Glutamatergic neuron (in vitro differentiated cells): ENCODE measurements around the gene CDC7. TPM values are rescaled to one million over a fixed set of nuclear protein-coding genes. Genes with fewer than 3 reads are reported as not detected.

ENCODE experiments used
- DNase-seq: peaks from one replicate; pipeline ENCODE4 v3.0.0; 2022
- H3K27ac Mint-ChIP-seq: one replicate; pipeline ENCODE4 v1.8.0; 2020; ENCODE audit warnings: mild to moderate bottlenecking, mixed read lengths, inconsistent platforms; ENCODE audit not compliant: unreplicated experiment
- H3K27me3 Mint-ChIP-seq: one replicate; pipeline ENCODE4 v1.8.0; 2020; ENCODE audit warnings: mild to moderate bottlenecking, moderate library complexity, mixed read lengths, inconsistent platforms; ENCODE audit not compliant: unreplicated experiment
- H3K36me3 Mint-ChIP-seq: one replicate; pipeline ENCODE4 v1.8.0; 2020; ENCODE audit warnings: mild to moderate bottlenecking, mixed read lengths, inconsistent platforms; ENCODE audit not compliant: unreplicated experiment
- H3K4me1 Mint-ChIP-seq: one replicate; pipeline ENCODE4 v1.8.0; 2020; ENCODE audit warnings: mild to moderate bottlenecking, low read depth, mixed read lengths, inconsistent platforms; ENCODE audit not compliant: unreplicated experiment
- H3K4me3 Mint-ChIP-seq: one replicate; pipeline ENCODE4 v1.8.0; 2020; ENCODE audit warnings: mild to moderate bottlenecking, mixed read lengths, inconsistent platforms; ENCODE audit not compliant: unreplicated experiment
- H3K9me3 Mint-ChIP-seq: one replicate; pipeline ENCODE4 v1.8.0; 2020; ENCODE audit warnings: mild to moderate bottlenecking, moderate library complexity, mixed read lengths, inconsistent platforms; ENCODE audit not compliant: unreplicated experiment
- total RNA-seq: library from RNA; stranded (reverse); fragmentation: NEBNext Ultra II Directional; extraction: Animal tissue kit (Norgen Biotek cat#: 25700); gene quantifications from one replicate; pipeline ENCODE4 v1.2.1, GENCODE V29; 2021; ENCODE audit not compliant: unreplicated experiment
- TF ChIP-seq, protein P1 (sequence below): fragments of 200-600 bp; sonication (generic); IDR thresholded peaks from one replicate; pipeline ENCODE4 v1.5.0; 2021; ENCODE audit not compliant: partially characterized antibody, unreplicated experiment

CDC7 gene
- total RNA-seq, 1 donor from 2014 or later: 9.9 TPM

DNA sequence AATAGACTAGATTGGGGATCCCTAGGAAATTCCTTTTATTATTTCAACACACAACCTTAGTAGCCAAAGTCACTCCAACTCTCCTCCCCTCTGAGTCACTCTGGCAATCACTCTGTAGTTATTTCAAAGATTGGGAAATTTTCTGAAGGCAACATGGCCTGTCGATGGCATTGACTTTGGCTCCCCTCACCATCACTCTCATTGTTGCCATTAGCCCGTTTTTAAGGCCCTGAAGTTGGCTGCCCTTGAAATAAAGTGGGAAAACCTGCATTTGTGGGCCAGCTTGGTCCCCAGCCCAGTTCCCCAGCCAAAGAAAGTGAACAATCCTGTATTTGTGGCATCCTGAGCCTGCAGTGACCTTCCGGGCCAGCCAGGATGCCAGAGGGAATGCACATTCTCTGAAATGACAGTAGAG, 52.5 kb downstream of the CDC7 start:
- H3K4me1 Mint-ChIP-seq: peaks cover 2% of the 10 kb centered on the region
- TF ChIP-seq, protein P1, sequence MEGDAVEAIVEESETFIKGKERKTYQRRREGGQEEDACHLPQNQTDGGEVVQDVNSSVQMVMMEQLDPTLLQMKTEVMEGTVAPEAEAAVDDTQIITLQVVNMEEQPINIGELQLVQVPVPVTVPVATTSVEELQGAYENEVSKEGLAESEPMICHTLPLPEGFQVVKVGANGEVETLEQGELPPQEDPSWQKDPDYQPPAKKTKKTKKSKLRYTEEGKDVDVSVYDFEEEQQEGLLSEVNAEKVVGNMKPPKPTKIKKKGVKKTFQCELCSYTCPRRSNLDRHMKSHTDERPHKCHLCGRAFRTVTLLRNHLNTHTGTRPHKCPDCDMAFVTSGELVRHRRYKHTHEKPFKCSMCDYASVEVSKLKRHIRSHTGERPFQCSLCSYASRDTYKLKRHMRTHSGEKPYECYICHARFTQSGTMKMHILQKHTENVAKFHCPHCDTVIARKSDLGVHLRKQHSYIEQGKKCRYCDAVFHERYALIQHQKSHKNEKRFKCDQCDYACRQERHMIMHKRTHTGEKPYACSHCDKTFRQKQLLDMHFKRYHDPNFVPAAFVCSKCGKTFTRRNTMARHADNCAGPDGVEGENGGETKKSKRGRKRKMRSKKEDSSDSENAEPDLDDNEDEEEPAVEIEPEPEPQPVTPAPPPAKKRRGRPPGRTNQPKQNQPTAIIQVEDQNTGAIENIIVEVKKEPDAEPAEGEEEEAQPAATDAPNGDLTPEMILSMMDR: no peak
- H3K27me3 Mint-ChIP-seq: no peaks in the 10 kb centered on the region
- H3K9me3 Mint-ChIP-seq: peaks cover 2% of the 10 kb centered on the region
- no peak for DNase-seq
- no peaks in the 10 kb centered on the region for H3K36me3 Mint-ChIP-seq
- H3K27ac Mint-ChIP-seq: no peak overlapping the region
- H3K4me3 Mint-ChIP-seq: no peak overlapping the region

DNA sequence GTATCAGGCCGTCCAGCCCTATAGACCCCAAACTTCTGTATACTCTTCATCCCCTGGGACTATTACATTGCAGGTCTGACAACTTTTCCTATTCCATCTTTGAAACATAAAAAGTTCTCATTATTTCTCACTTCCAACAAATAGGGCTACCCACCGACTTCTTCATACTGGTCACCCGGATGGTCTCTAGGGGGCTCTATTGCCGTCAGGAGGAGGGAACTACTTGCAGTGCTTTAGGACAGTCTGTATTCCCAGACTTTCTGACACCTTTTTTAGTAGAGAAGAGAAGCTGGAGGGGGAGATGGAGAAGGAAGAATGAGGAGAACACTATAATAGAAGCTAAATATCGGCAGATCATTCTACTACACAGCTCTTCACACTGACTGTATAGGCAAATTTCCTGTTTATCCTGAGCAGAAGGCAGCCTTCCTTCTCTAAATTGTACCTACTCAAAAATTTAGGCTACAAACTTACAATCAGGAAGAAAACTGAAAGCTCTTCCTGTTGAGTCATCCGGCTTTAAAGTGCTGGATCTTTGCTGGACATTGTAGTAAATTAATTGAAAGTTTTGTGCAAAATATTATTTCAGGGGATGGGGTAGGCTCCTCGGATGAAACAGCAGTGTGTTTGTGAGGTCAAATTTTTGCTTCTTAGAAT, 54.6 kb downstream of the CDC7 start:
- H3K27ac Mint-ChIP-seq: no peak overlapping the region
- H3K27me3 Mint-ChIP-seq: no peaks in the 10 kb centered on the region
- DNase-seq: no peak
- H3K9me3 Mint-ChIP-seq: no peaks in the 10 kb centered on the region
- TF ChIP-seq, protein P1: no peak
- no peaks in the 10 kb centered on the region for H3K36me3 Mint-ChIP-seq
- peaks cover 2% of the 10 kb centered on the region for H3K4me1 Mint-ChIP-seq
- H3K4me3 Mint-ChIP-seq: no peak overlapping the region

DNA sequence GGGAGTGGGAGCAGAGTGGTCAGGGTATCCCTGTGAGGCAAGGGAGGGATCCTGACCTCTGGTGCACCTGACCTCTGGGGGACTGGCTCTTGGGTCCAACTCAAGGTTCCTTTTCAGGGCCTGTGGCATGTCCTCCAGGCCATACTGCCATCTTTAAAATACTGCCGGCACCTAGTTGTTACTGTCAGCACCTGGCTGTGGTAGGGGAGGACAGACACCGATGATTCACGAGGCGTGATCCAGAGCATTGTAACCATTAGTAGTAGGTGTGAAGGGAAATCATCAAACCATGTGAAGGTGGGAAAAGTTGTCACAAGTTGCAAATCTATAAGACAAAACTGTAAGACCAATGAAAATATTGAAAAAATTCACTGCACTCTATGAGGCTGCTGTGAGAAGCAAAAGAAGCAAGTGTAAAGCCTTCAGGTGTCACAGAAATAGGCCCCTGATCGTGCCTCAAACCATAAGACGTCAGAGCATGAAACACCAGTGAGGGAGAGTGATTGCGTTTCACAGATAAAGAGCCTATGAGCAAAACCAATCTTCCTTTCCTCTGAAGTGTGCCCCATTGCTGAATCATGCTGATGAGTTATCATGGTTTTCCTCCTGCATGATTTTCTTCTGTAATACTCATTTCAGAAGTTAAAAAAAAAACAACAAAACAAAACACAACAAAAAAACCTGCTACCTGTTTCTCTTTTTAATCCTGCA, 55.3 kb downstream of the CDC7 start:
- Mint-ChIP-seq H3K9me3 (no peaks in the 10 kb centered on the region), H3K27me3 (no peaks in the 10 kb centered on the region), H3K4me3 (no peak overlapping the region), H3K4me1 (peaks cover 2% of the 10 kb centered on the region), H3K27ac (no peak overlapping the region), H3K36me3 (no peaks in the 10 kb centered on the region)
- TF ChIP-seq, protein P1: no peak
- no peak for DNase-seq

DNA sequence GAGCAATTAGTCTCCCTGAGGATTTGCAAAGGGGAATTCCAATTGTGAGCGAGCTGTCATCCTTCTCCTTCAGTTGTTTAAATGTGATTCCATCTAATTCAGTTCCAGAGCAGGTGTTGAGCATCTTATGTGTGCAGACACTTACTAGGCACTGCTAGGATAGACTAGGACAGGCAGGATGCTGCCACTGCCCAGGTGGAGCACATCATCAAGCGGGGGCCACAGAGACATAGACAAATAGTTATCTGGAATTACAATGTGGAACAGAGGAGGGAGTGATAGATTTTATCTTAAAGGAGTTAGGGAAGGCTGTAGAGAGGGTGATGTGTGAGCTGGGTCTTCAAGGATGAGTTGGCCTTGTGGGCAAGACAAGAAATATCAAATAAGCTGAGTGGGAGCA, 55.9 kb downstream of the CDC7 start:
- H3K4me3 Mint-ChIP-seq: no peak overlapping the region
- no peaks in the 10 kb centered on the region for H3K27me3 Mint-ChIP-seq
- TF ChIP-seq, protein P1: no peak
- H3K9me3 Mint-ChIP-seq: no peaks in the 10 kb centered on the region
- no peak overlapping the region for H3K27ac Mint-ChIP-seq
- H3K4me1 Mint-ChIP-seq: peaks cover 2% of the 10 kb centered on the region
- no peak for DNase-seq
- no peaks in the 10 kb centered on the region for H3K36me3 Mint-ChIP-seq

DNA sequence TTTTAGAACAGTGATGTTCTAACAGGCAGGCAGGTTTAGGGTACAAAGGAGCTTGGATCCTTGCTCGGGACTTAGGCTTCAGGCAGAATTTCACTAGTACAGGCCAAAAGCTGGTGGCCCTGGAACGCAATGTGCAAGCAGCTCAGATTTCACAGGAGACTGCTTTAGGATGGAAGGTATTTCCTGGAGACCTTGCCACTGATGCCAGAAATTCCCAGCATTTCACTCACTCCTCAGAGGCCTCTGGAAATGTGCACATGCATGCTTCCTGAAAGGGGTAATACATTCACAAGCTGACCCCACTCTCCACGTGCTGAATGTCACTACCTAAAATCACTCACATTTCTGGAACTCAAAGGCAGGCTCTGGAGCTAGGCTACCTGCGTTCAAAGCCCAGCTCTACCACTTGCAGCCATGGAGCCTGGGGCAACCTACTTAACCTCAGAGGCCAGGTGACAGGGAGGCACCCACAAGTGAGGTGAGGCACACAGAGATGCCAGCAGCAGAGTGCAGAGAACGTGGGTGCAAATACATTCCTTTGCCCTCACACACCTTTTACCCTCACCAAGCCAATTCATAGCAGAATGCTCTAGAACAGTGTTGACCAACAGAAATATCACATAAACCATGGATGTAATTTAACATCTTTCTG, 56.5 kb downstream of the CDC7 start:
- Mint-ChIP-seq H3K4me1 (peaks cover 2% of the 10 kb centered on the region), H3K4me3 (no peak overlapping the region), H3K27ac (no peak overlapping the region), H3K36me3 (no peaks in the 10 kb centered on the region), H3K27me3 (no peaks in the 10 kb centered on the region), H3K9me3 (no peaks in the 10 kb centered on the region)
- no peak for DNase-seq
- TF ChIP-seq, protein P1: no peak
